ENCODE results near the gene NAV1. TPM values are rescaled to one million over a fixed set of nuclear protein-coding genes. Genes with fewer than 3 reads are reported as not detected.
A peak's percentile ranks its signal among the peaks of the same experiment; 100 is the strongest.
"Not testable (repeated sequence)": the region's sequence is repeated elsewhere in the genome, so short reads cannot be mapped to it uniquely, and the experiment has no call there.

NAV1 gene
- total RNA-seq, 1 donor from 2014 or later, result 66.6 TPM

GRCh38 chr1:201516511-201517127, 22.3 kb upstream of the NAV1 start:
- no peak for ATAC-seq (ENCODE audit: poor library complexity)
- intact Hi-C loops (cut with DNase I), result no loop called here

GRCh38 chr1:201517631-201518030, 21.3 kb upstream of the NAV1 start:
- DNase-seq, result no peak
- no peak for ATAC-seq (ENCODE audit: poor library complexity)
- intact Hi-C loops (cut with DNase I), result no loop called here

More at GRCh38 chr1:201516511-201517127, 22.3 kb upstream of the NAV1 start:
- DNase-seq, result no peak

DNA sequence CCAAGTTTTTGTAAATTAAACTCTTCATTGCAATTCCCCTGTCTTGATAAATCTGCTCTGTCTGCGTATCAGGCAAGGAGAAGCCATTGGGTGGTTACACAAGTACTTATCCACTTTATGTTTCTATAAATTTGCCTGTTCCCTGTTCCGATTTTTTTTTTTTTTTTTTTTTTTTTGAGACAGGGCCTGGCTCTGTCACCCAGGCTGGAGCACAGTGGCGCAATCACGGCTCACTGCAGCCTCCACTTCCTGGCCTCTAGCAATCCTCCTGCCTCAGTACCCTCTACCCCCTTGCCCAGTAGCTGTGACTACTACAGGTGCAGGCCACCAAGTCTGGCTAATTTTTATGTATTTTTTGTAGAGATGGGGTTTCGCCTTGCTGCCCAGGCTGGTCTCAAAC, 20.9 kb upstream of the NAV1 start:
- intact Hi-C loops (cut with DNase I), result no loop called here
- no peak for ATAC-seq (ENCODE audit: poor library complexity)
- no peak for DNase-seq

- DNase-seq; ATAC-seq (ENCODE audit: poor library complexity); intact Hi-C loops (cut with DNase I): not testable (repeated sequence)
These were observed 18.8 kb upstream of the NAV1 start for GRCh38 chr1:201520046-201520575.

- DNase-seq (no peak), ATAC-seq (ENCODE audit: poor library complexity) (no peak)
- intact Hi-C loops (cut with DNase I), result no loop called here
These were observed 13.6 kb upstream of the NAV1 start for GRCh38 chr1:201525193-201525778.

GRCh38 chr1:201527879-201528278, 11.0 kb upstream of the NAV1 start:
- DNase-seq (no peak), ATAC-seq (ENCODE audit: poor library complexity) (no peak)
- intact Hi-C loops (cut with DNase I), result no loop called here

DNA sequence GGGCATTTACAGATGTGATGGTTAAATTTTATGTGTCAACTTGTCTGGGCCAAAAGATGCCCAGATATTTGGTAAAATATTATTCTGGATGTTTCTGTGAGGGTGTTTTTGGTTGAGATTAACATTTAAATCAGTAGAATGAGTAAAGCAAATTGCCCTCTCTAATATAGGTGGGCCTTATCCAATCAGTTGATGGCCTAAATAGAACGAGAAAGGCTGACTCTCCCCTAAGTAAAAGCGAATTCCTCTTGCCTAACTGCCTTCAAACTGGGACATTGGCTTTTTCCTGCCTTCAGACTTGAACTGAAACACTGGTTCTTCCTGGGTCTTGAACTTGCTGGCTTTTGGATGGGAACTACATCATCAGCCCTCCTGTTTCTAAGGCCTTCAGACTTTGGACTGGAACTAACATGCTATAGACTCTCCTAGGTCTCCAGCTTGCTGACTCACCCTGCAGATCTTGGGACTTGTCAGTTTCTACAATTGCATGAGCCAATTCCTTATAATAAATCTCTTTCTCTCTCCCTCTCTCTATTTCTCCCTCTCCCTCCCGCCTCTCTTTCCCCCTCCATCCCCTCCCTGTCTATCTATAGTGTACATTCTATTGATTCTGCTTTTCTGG, 10.2 kb upstream of the NAV1 start:
- ATAC-seq (ENCODE audit: poor library complexity), result no peak
- intact Hi-C loops (cut with DNase I), result no loop called here

DNA sequence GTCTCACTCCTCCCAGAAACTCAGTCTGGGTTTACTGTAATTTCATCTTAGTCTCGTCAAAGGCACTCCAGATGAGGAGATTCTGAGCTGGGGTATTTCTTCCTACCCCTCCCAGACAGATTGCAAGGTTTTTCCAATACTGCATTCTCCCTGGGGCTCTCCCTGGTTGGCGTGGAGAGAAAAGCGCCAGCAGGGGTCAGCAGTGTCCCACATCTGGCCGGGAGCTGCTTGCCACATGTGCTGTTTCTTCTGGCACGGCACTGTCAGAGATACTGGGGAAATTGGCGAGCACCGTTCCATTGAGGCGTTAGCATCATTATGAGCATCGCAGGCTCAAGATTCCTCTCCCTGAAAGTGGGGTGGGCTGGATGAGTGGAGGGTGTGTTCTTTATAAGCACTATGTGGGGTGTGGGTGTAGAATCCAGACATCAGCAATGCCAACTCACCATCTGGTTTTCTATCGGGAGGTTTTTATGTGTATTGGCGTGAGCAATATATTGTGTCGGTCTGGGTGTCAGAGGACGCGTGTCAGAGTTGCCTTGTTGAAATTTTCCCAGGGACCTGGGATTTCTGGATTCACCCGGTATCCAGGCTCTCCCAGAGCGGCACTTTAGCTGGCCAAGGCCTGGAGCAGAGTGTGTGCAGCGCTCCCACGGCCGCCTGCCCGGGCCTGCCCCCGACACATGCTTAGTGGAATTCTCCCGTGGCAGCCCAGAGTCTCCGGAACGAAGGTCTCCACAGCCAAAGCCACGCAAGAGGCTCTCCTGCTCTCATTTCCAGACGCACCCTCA, 8.0 kb upstream of the NAV1 start:
- peak; percentile 91 for DNase-seq
- peak; percentile 91 for ATAC-seq (ENCODE audit: poor library complexity)
- intact Hi-C loops (cut with DNase I), result loop anchor here (5.0 kb wide), 1 partner anchor 261 kb away; no protein-coding TSS in a partner anchor

More for the DNA sequence above, 10.2 kb upstream of the NAV1 start:
- DNase-seq, result no peak

- ATAC-seq (ENCODE audit: poor library complexity) (peak; percentile 29), DNase-seq (no peak)
- intact Hi-C loops (cut with DNase I), result loop anchor here (5.0 kb wide), 1 partner anchor 261 kb away; no protein-coding TSS in a partner anchor
These were observed 7.1 kb upstream of the NAV1 start for GRCh38 chr1:201531551-201532425.

- ATAC-seq (ENCODE audit: poor library complexity) (no peak), DNase-seq (no peak)
- intact Hi-C loops (cut with DNase I), result loop anchor here (5.0 kb wide), 1 partner anchor 258 kb away; no protein-coding TSS in a partner anchor
These were observed 5.1 kb upstream of the NAV1 start for GRCh38 chr1:201533836-201534235.

- DNase-seq (no peak), ATAC-seq (ENCODE audit: poor library complexity) (peak; percentile 18)
- intact Hi-C loops (cut with DNase I), result no loop called here
These were observed 3.6 kb upstream of the NAV1 start for GRCh38 chr1:201535046-201535918.

GRCh38 chr1:201535919-201536245, 3.0 kb upstream of the NAV1 start:
- no peak for ATAC-seq (ENCODE audit: poor library complexity)
- DNase-seq, result no peak
- intact Hi-C loops (cut with DNase I), result no loop called here

- peak; percentile 73 for DNase-seq
- intact Hi-C loops (cut with DNase I), result no loop called here
- ATAC-seq (ENCODE audit: poor library complexity), result peak; percentile 36
These were observed 2.4 kb upstream of the NAV1 start for GRCh38 chr1:201536558-201536957.

GRCh38 chr1:201537028-201537427, 1.9 kb upstream of the NAV1 start:
- intact Hi-C loops (cut with DNase I), result no loop called here
- ATAC-seq (ENCODE audit: poor library complexity), result no peak
- DNase-seq, result no peak

- DNase-seq (no peak), ATAC-seq (ENCODE audit: poor library complexity) (no peak)
- intact Hi-C loops (cut with DNase I), result no loop called here
These were observed 1.5 kb upstream of the NAV1 start for GRCh38 chr1:201537467-201537866.

DNA sequence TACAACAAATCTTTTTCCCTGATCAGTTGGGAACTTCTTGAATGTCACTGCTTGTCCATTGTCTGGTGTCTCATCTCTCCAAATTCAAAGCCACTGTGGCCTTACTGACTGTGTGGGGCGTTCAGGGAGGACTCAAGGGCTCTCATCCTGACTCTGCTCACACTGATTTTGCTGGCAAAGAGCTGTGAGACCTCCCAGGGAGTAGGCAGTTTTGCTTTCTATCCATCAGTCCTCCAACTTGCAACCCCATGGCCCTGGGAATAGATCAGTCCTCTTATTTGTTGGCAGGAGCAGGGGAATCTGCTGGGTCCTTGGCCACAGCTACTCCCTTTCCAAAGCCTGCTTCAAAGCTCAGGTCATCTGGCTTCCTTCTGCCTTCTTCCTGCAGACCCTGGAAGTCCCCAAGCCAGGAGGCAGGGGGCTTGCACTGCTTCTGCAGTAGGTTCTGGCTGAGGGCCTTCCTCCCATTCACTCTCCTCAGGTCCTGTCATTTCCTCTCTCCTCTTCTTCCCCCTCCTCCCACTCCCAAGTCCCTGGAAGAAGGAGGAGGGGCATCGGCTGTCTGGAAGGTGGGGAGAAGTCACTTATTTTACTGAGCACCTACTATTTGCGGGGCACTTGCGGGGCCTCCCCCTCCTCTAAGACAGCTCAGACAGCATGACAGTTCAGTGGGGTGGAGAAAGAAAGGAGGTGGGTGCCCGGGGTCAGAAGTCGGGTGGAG, 876 bp upstream of the NAV1 start:
- intact Hi-C loops (cut with DNase I), result no loop called here
- no peak for DNase-seq
- no peak for ATAC-seq (ENCODE audit: poor library complexity)
